ENCODE measurements around the gene CAMTA1. TPM values are rescaled to one million over a fixed set of nuclear protein-coding genes. Genes with fewer than 3 reads are reported as not detected.

Gene CAMTA1
- total RNA-seq, 4 donors from 2014 or later = 45.3 to 68.9 (median 62.0) TPM

DNA sequence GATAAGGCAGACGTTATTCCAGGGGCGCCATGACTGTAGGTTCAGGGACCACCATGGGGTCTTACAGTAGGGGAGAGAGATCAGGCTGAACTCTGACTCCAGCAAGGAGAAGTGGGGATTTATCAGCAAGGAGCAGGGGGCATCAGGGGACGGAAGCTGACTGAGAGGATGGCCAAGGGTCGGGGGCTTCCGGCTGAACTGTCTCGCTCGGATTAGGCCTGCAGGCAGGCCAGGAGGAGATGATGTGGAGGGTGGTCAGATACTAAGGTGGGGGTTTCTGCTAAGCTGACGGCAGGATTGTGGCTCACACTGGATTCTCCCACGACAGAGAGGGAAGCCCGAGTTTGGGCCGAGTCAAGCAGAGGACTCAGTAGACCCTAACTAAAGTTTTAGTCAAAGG lies 798.9 kb downstream of the CAMTA1 start:
- TF ChIP-seq, protein P1, sequence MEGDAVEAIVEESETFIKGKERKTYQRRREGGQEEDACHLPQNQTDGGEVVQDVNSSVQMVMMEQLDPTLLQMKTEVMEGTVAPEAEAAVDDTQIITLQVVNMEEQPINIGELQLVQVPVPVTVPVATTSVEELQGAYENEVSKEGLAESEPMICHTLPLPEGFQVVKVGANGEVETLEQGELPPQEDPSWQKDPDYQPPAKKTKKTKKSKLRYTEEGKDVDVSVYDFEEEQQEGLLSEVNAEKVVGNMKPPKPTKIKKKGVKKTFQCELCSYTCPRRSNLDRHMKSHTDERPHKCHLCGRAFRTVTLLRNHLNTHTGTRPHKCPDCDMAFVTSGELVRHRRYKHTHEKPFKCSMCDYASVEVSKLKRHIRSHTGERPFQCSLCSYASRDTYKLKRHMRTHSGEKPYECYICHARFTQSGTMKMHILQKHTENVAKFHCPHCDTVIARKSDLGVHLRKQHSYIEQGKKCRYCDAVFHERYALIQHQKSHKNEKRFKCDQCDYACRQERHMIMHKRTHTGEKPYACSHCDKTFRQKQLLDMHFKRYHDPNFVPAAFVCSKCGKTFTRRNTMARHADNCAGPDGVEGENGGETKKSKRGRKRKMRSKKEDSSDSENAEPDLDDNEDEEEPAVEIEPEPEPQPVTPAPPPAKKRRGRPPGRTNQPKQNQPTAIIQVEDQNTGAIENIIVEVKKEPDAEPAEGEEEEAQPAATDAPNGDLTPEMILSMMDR (IDR thresholded peaks at IDR 0.05) = no peak
- DNase-seq (ENCODE audit: low spot score) (no peak), ATAC-seq (ENCODE audit: low FRiP score) (no peak)

GRCh38 chr1:7584643-7585042 lies 799.4 kb downstream of the CAMTA1 start:
- no peak for ATAC-seq (ENCODE audit: low FRiP score)
- DNase-seq (ENCODE audit: low spot score) = no peak
- TF ChIP-seq, protein P1 (IDR thresholded peaks at IDR 0.05) = no peak

- ATAC-seq (ENCODE audit: low FRiP score) (no peak), DNase-seq (ENCODE audit: low spot score) (no peak)
- TF ChIP-seq, protein P1 (IDR thresholded peaks at IDR 0.05) = no peak
Measured at GRCh38 chr1:7585216-7585907, 800.1 kb downstream of the CAMTA1 start.

- no peak for ATAC-seq (ENCODE audit: low FRiP score)
- no peak for DNase-seq (ENCODE audit: low spot score)
- TF ChIP-seq, protein P1 (IDR thresholded peaks at IDR 0.05) = no peak
Measured at GRCh38 chr1:7586031-7586941, 801.0 kb downstream of the CAMTA1 start.

DNA sequence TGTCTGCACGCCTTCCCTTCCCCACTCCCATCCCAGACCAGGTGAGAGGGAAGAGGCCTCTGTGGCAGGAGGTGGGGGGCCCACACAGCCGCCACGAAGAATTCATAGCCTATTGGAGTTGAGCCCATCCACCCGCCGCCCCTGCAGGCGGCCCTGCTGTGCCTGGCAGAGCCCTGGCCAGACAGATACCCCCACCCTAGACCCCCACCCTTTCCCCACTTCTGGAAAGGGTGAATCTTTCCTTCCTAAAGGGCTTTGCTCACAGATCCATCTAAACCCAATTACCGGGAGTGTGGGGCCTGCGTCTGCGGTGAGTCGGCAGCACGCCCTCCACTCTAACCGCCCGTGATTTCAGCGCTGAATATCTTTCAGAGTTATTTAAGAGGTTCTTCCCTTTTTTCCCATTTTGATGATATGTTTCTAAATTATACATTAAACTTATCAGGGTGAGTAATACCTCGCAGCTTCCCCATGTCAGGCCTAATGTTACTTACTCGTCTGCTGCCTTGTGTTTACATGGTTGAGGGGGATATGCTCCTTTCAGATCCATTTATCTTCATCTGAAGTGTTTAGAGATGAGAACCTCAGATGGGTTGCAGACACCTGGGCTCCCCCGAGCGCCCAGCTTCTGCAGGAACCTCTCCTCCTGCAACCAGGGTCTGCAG lies 802.0 kb downstream of the CAMTA1 start:
- DNase-seq (ENCODE audit: low spot score) (no peak), ATAC-seq (ENCODE audit: low FRiP score) (no peak)
- TF ChIP-seq, protein P1 (IDR thresholded peaks at IDR 0.05) = no peak

DNA sequence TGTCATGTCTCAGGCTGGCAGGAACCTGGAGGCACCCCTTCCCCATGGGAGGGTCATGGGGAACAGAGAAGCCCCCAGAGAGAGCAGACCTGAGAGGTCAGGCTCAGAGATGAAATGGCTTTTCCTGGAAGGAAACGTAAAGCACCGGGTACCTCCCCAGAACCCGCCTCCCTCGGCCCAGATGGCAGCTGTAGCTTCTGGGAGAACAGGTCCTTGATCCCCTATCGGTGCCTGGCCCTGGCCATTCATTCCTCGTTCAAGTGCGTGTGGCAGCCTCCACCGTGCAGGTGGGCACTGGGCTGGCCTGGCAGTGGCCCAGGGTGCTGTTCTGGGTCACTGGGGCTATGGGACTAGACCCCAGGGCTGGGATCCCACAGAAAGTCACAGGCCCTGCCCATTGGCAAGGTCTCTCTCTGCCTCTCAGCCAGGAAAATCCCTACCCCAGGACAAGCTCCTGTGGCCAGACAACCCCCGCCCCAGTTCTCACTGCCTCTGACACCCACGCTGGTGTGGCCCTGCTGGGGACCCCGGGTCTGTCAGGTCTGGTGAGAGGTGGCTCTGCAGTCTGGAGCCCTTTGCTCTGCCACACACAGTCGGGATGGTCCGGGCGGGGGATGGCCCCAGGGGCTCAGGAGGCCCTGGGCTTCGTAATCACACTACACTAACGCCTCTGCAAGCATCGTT lies 802.7 kb downstream of the CAMTA1 start:
- no peak for DNase-seq (ENCODE audit: low spot score)
- ATAC-seq (ENCODE audit: low FRiP score) = no peak
- TF ChIP-seq, protein P1 (IDR thresholded peaks at IDR 0.05) = no peak

Data from omental fat pad (tissue), 4 donors.